Sigmoid colon (tissue), 4 donors: ENCODE measurements around the gene PTPN1.

ENCODE experiments used
- CTCF ChIP-seq, 4 experiments: fragments of 450-650 bp in 3 of 4; fragments of 200-600 bp in 1 of 4; IDR thresholded peaks; one replicate each; pipeline ENCODE4 v1.5.1; 2016 to 2019; ENCODE audit warnings: antibody characterized with exemption in 4 of 4, mild to moderate bottlenecking in 3 of 4, moderate library complexity in 2 of 4
- POLR2AphosphoS5 ChIP-seq, 4 donors: sonication (generic); formaldehyde crosslinking; IDR thresholded peaks; one replicate each; pipeline ENCODE4 v1.6.1; 2017; ENCODE audit warnings: antibody characterized with exemption in 4 of 4

- TF ChIP-seq CTCF (IDR thresholded peaks at IDR 0.05) (no peak), POLR2AphosphoS5 (IDR thresholded peaks at IDR 0.05) (no peak)
These were observed 99.3 kb downstream of the PTPN1 start for GRCh38 chr20:50609438-50609989.
